ENCODE data around the gene ACSF3.
A peak's percentile ranks its signal among the peaks of the same experiment; 100 is the strongest.

The ACSF3 gene

GRCh38 chr16:89116341-89117226 is 22.9 kb downstream of the ACSF3 start:
- H3K9me3 ChIP-seq (ENCODE audit: control insufficient read depth in 2 of 2, low read length in 2 of 2): no peaks in the 10 kb centered on the region
- H3K36me3 ChIP-seq (ENCODE audit: control insufficient read depth in 2 of 2, insufficient read depth in 2 of 2, low read length in 2 of 2): peaks cover 56 to 74% of the 10 kb centered on the region in 2 donors
- peak overlapping the region in 1 of 2 donors; percentile 72 for H3K27ac ChIP-seq (ENCODE audit: low read depth in 2 of 2, low read length in 2 of 2)
- no peaks in the 10 kb centered on the region for H3K27me3 ChIP-seq (ENCODE audit: control insufficient read depth in 2 of 2, insufficient read depth in 2 of 2, low read length in 2 of 2)
- H3K4me1 ChIP-seq (ENCODE audit: control insufficient read depth in 2 of 2, insufficient read depth in 2 of 2, low read length in 2 of 2): peaks cover 4 to 6% of the 10 kb centered on the region in 2 donors
- no peak overlapping the region for H3K9ac ChIP-seq (ENCODE audit: low read depth in 1 of 2, low read length in 2 of 2)
- no peak overlapping the region for H3K4me3 ChIP-seq (ENCODE audit: low read length in 2 of 2)

GRCh38 chr16:89117227-89117974 is 23.7 kb downstream of the ACSF3 start:
- Histone ChIP-seq H3K36me3 (ENCODE audit: control insufficient read depth in 2 of 2, insufficient read depth in 2 of 2, low read length in 2 of 2) (peaks cover 48 to 68% of the 10 kb centered on the region in 2 donors), H3K9me3 (ENCODE audit: control insufficient read depth in 2 of 2, low read length in 2 of 2) (no peaks in the 10 kb centered on the region), H3K27me3 (ENCODE audit: control insufficient read depth in 2 of 2, insufficient read depth in 2 of 2, low read length in 2 of 2) (no peaks in the 10 kb centered on the region), H3K4me1 (ENCODE audit: control insufficient read depth in 2 of 2, insufficient read depth in 2 of 2, low read length in 2 of 2) (peaks cover 8 to 9% of the 10 kb centered on the region in 2 donors), H3K27ac (ENCODE audit: low read depth in 2 of 2, low read length in 2 of 2) (no peak overlapping the region), H3K4me3 (ENCODE audit: low read length in 2 of 2) (no peak overlapping the region), H3K9ac (ENCODE audit: low read depth in 1 of 2, low read length in 2 of 2) (no peak overlapping the region)

GRCh38 chr16:89117975-89118289 is 24.3 kb downstream of the ACSF3 start:
- Histone ChIP-seq H3K4me3 (ENCODE audit: low read length in 2 of 2) (no peak overlapping the region), H3K9me3 (ENCODE audit: control insufficient read depth in 2 of 2, low read length in 2 of 2) (no peaks in the 10 kb centered on the region), H3K4me1 (ENCODE audit: control insufficient read depth in 2 of 2, insufficient read depth in 2 of 2, low read length in 2 of 2) (peaks cover 13% of the 10 kb centered on the region in 2 donors), H3K27ac (ENCODE audit: low read depth in 2 of 2, low read length in 2 of 2) (no peak overlapping the region), H3K27me3 (ENCODE audit: control insufficient read depth in 2 of 2, insufficient read depth in 2 of 2, low read length in 2 of 2) (no peaks in the 10 kb centered on the region), H3K36me3 (ENCODE audit: control insufficient read depth in 2 of 2, insufficient read depth in 2 of 2, low read length in 2 of 2) (peaks cover 43 to 62% of the 10 kb centered on the region in 2 donors), H3K9ac (ENCODE audit: low read depth in 1 of 2, low read length in 2 of 2) (no peak overlapping the region)

- Histone ChIP-seq H3K27me3 (ENCODE audit: control insufficient read depth in 2 of 2, insufficient read depth in 2 of 2, low read length in 2 of 2) (no peaks in the 10 kb centered on the region), H3K4me1 (ENCODE audit: control insufficient read depth in 2 of 2, insufficient read depth in 2 of 2, low read length in 2 of 2) (peaks cover 14 to 17% of the 10 kb centered on the region in 2 donors), H3K36me3 (ENCODE audit: control insufficient read depth in 2 of 2, insufficient read depth in 2 of 2, low read length in 2 of 2) (peaks cover 48 to 57% of the 10 kb centered on the region in 2 donors), H3K4me3 (ENCODE audit: low read length in 2 of 2) (no peak overlapping the region), H3K27ac (ENCODE audit: low read depth in 2 of 2, low read length in 2 of 2) (no peak overlapping the region), H3K9me3 (ENCODE audit: control insufficient read depth in 2 of 2, low read length in 2 of 2) (no peaks in the 10 kb centered on the region), H3K9ac (ENCODE audit: low read depth in 1 of 2, low read length in 2 of 2) (no peak overlapping the region)
Observed at GRCh38 chr16:89118361-89119165, 24.9 kb downstream of the ACSF3 start.

- H3K4me3 ChIP-seq (ENCODE audit: low read length in 2 of 2): no peak overlapping the region
- H3K4me1 ChIP-seq (ENCODE audit: control insufficient read depth in 2 of 2, insufficient read depth in 2 of 2, low read length in 2 of 2): peaks cover 13 to 17% of the 10 kb centered on the region in 2 donors
- H3K27me3 ChIP-seq (ENCODE audit: control insufficient read depth in 2 of 2, insufficient read depth in 2 of 2, low read length in 2 of 2): no peaks in the 10 kb centered on the region
- H3K9me3 ChIP-seq (ENCODE audit: control insufficient read depth in 2 of 2, low read length in 2 of 2): no peaks in the 10 kb centered on the region
- peaks cover 49 to 57% of the 10 kb centered on the region in 2 donors for H3K36me3 ChIP-seq (ENCODE audit: control insufficient read depth in 2 of 2, insufficient read depth in 2 of 2, low read length in 2 of 2)
- H3K27ac ChIP-seq (ENCODE audit: low read depth in 2 of 2, low read length in 2 of 2): no peak overlapping the region
- H3K9ac ChIP-seq (ENCODE audit: low read depth in 1 of 2, low read length in 2 of 2): no peak overlapping the region
Observed at GRCh38 chr16:89119166-89119621, 25.5 kb downstream of the ACSF3 start.

GRCh38 chr16:89119661-89120141 is 26.0 kb downstream of the ACSF3 start:
- H3K9ac ChIP-seq (ENCODE audit: low read depth in 1 of 2, low read length in 2 of 2): no peak overlapping the region
- H3K4me3 ChIP-seq (ENCODE audit: low read length in 2 of 2): no peak overlapping the region
- no peak overlapping the region for H3K27ac ChIP-seq (ENCODE audit: low read depth in 2 of 2, low read length in 2 of 2)
- H3K4me1 ChIP-seq (ENCODE audit: control insufficient read depth in 2 of 2, insufficient read depth in 2 of 2, low read length in 2 of 2): peaks cover 9 to 16% of the 10 kb centered on the region in 2 donors
- peaks cover 47 to 57% of the 10 kb centered on the region in 2 donors for H3K36me3 ChIP-seq (ENCODE audit: control insufficient read depth in 2 of 2, insufficient read depth in 2 of 2, low read length in 2 of 2)
- H3K9me3 ChIP-seq (ENCODE audit: control insufficient read depth in 2 of 2, low read length in 2 of 2): no peaks in the 10 kb centered on the region
- H3K27me3 ChIP-seq (ENCODE audit: control insufficient read depth in 2 of 2, insufficient read depth in 2 of 2, low read length in 2 of 2): no peaks in the 10 kb centered on the region

DNA sequence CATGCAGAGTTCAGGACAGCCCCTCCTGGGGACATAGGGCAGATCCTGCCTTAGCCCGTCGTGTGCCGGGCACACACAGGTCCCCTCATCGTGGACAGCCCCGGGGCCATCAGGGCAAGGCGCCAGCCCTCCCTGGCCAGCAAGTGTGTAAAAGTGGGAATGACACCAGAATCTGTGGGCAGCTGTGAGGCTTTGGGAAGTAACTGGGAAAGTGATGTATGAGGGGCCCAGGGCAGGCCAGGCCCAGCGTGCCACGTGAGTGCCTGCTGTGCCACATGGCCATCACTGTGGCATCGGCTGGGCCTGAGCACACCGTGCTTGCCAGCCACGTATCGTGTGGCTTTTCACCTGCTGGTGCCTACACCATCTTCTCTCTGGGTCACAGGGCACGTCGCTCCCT is 26.6 kb downstream of the ACSF3 start:
- Histone ChIP-seq H3K36me3 (ENCODE audit: control insufficient read depth in 2 of 2, insufficient read depth in 2 of 2, low read length in 2 of 2) (peaks cover 41 to 52% of the 10 kb centered on the region in 2 donors), H3K9me3 (ENCODE audit: control insufficient read depth in 2 of 2, low read length in 2 of 2) (no peaks in the 10 kb centered on the region), H3K4me1 (ENCODE audit: control insufficient read depth in 2 of 2, insufficient read depth in 2 of 2, low read length in 2 of 2) (peaks cover 9 to 13% of the 10 kb centered on the region in 2 donors), H3K27ac (ENCODE audit: low read depth in 2 of 2, low read length in 2 of 2) (no peak overlapping the region), H3K4me3 (ENCODE audit: low read length in 2 of 2) (no peak overlapping the region), H3K27me3 (ENCODE audit: control insufficient read depth in 2 of 2, insufficient read depth in 2 of 2, low read length in 2 of 2) (no peaks in the 10 kb centered on the region), H3K9ac (ENCODE audit: low read depth in 1 of 2, low read length in 2 of 2) (no peak overlapping the region)

DNA sequence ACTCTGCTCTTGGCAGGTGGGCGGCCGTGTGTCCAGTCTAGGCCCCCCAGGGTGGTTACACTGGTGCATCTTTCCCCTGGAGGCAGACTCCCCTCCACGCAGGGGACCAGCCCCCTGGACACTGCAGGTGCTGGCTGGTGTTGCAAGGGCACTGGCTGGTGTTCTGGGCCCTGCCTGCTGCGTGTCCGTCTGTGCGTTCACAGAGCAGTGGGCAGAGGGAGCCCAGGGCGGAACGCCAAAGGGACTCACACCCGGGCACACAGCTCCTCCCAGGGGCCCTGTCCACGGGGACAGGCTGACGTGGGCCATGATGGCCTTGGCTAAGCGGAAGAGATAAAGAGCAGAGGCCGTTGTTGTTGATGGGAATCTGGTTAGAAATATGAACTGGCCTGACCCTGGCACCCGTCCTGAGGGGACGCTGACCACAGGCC is 27.3 kb downstream of the ACSF3 start:
- H3K27me3 ChIP-seq (ENCODE audit: control insufficient read depth in 2 of 2, insufficient read depth in 2 of 2, low read length in 2 of 2): no peaks in the 10 kb centered on the region
- H3K4me3 ChIP-seq (ENCODE audit: low read length in 2 of 2): no peak overlapping the region
- peaks cover 9 to 13% of the 10 kb centered on the region in 2 donors for H3K4me1 ChIP-seq (ENCODE audit: control insufficient read depth in 2 of 2, insufficient read depth in 2 of 2, low read length in 2 of 2)
- no peak overlapping the region for H3K9ac ChIP-seq (ENCODE audit: low read depth in 1 of 2, low read length in 2 of 2)
- H3K9me3 ChIP-seq (ENCODE audit: control insufficient read depth in 2 of 2, low read length in 2 of 2): no peaks in the 10 kb centered on the region
- peaks cover 40 to 51% of the 10 kb centered on the region in 2 donors for H3K36me3 ChIP-seq (ENCODE audit: control insufficient read depth in 2 of 2, insufficient read depth in 2 of 2, low read length in 2 of 2)
- H3K27ac ChIP-seq (ENCODE audit: low read depth in 2 of 2, low read length in 2 of 2): no peak overlapping the region

- peaks cover 38 to 50% of the 10 kb centered on the region in 2 donors for H3K36me3 ChIP-seq (ENCODE audit: control insufficient read depth in 2 of 2, insufficient read depth in 2 of 2, low read length in 2 of 2)
Observed at GRCh38 chr16:89121691-89122321, 28.2 kb downstream of the ACSF3 start.

More at GRCh38 chr16:89121691-89122321, 28.2 kb downstream of the ACSF3 start:
- peak overlapping the region; percentile 63 to 83 for H3K27ac ChIP-seq (ENCODE audit: low read depth in 2 of 2, low read length in 2 of 2)
- peaks cover 9 to 13% of the 10 kb centered on the region in 2 donors for H3K4me1 ChIP-seq (ENCODE audit: control insufficient read depth in 2 of 2, insufficient read depth in 2 of 2, low read length in 2 of 2)
- H3K4me3 ChIP-seq (ENCODE audit: low read length in 2 of 2): no peak overlapping the region
- H3K9ac ChIP-seq (ENCODE audit: low read depth in 1 of 2, low read length in 2 of 2): no peak overlapping the region
- H3K27me3 ChIP-seq (ENCODE audit: control insufficient read depth in 2 of 2, insufficient read depth in 2 of 2, low read length in 2 of 2): no peaks in the 10 kb centered on the region
- no peaks in the 10 kb centered on the region for H3K9me3 ChIP-seq (ENCODE audit: control insufficient read depth in 2 of 2, low read length in 2 of 2)
